HG03095 (cell line): ENCODE results near the gene CHMP1B.
A peak's percentile ranks its signal among the peaks of the same experiment; 100 is the strongest.
"Not testable (repeated sequence)": the region's sequence is repeated elsewhere in the genome, so short reads cannot be mapped to it uniquely, and the experiment has no call there.

ENCODE experiments used
- ATAC-seq: cut with Tn5 transposase; IDR thresholded peaks from one replicate; pipeline ENCODE4 v1.9.1; 2021; ENCODE audit warnings: moderate library complexity; ENCODE audit not compliant: unreplicated experiment

The CHMP1B gene

DNA sequence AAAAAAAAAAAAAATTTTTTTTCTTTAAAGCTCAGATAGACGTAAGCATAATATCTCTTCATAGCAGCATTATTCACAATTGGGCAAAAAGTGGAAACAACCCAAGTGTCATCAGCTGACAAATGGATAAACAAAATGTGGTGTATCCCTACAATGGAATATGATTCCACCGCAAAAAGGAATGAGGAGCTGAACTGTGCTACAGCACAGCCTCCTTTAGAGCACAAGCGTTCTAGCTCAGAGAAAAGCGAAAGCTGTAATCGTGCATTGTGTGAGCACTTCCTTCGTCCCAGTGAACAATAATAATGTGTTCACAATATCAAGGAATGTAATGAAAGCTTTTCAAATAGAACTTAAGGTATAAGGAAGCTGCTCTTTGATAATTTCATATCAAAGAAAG, 11.7 kb upstream of the CHMP1B start:
- no peak for ATAC-seq

DNA sequence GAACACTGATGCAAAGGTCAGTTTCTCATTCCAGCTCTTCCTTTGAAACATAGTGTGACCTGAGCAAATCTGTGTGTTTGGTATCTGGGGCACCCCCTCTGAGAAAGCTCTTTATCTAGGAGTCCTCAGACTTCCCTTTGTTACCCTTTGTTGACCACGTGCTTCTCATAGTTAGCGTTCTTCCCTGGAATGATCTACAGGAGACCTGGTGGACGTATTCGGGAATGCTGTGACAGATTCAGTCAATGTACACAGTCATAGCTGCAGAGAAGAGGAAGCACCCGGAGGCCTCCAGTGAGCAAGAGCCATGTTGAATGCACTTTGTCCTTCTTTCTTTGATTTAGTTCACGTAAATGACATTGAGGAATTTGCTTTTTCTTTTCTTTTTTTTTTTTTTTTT, 10.7 kb upstream of the CHMP1B start:
- ATAC-seq: no peak

DNA sequence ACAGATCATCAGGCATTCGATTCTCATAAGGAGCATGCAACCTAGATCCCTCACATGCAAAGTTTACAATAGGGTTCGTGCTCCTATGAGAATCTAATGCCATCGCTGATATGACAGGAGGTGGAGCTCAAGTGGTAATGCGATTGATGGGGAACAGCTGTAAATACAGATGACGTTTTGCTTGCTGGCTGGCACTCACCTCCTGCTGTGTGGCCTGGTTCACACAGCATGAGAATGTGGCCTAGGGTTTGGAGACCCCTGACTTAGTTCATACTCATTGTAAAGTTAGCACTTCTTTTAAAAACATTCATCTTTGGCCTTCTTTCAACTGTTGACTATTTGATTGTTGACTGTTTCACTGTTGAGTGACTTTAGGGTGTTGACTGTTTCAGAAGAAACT, 8.7 kb upstream of the CHMP1B start:
- ATAC-seq: no peak

DNA sequence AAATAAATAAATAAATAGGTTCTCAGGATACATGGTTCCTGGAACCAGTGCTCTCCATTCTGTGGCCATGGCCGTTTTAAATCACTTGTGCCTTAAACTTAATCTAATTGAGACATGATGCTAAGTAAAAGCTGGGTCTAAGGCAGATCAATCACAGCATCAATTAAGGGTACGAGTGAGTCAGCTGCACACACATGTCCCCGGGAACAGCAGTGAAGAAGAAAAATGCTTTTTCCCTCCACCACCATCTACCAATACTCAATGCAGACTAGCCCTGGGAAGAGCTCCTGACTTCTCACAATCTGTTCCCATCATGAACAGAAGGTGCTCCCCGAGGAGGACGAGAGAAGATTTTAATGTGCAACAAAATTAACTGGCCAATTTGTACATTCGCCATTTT, 6.8 kb upstream of the CHMP1B start:
- ATAC-seq: no peak

DNA sequence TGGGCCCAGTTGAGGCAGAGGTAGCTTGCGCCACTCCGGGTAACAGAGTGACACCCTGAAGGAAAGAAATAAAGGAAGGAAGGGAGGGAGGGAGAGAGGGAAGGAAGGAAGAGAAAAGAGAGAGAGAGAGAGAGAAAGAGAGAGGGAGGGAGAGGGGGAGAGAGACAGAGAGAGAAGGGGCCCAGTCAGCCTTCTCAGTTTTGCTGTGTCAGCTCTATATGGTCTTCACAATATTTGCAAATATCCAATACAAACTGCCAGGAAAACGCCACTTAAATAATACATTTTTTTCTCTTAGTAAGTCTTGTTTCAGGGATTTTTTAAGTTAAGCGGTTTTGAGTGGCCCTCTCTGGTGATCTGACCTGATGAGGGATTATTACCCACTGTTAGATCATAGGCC, 5.6 kb upstream of the CHMP1B start:
- no peak for ATAC-seq

DNA sequence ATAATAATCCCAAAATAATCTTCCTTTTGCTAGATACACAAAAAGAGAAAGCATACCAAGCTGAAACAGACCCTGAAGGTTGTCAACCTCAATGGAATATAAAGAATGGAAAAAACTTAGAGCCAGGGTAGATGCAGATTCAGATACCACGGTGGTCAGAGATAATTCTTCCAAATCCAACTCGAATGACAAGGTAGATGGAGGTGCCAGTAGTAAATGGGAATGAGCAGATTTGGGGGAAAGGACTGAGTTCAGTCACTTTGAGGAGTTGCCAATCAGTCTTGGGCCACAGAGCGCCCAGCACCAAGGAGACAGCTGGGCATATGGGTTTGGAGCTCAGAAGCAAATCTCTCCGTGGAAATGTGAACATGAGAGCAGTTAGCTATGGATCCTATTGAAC, 3.4 kb upstream of the CHMP1B start:
- no peak for ATAC-seq

DNA sequence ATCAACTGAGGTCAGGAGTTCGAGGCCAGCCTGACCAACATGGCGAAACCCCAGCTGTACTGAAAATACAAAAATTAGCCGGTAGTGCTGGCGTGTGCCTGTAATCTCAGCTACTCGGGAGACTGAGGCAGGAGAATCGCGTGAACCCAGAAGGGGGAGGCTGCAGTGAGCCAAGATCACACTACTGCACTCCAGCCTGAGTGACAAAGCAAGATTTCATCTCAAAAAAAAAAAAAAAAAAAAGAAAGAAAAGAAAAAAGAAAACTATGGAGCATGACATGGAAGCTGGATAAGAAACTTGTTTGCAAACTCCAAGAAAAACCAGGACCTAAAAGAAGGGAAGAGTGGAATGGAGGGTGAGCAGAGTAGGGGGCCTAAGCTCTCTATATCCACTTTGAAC, 1.9 kb upstream of the CHMP1B start:
- ATAC-seq: no peak

DNA sequence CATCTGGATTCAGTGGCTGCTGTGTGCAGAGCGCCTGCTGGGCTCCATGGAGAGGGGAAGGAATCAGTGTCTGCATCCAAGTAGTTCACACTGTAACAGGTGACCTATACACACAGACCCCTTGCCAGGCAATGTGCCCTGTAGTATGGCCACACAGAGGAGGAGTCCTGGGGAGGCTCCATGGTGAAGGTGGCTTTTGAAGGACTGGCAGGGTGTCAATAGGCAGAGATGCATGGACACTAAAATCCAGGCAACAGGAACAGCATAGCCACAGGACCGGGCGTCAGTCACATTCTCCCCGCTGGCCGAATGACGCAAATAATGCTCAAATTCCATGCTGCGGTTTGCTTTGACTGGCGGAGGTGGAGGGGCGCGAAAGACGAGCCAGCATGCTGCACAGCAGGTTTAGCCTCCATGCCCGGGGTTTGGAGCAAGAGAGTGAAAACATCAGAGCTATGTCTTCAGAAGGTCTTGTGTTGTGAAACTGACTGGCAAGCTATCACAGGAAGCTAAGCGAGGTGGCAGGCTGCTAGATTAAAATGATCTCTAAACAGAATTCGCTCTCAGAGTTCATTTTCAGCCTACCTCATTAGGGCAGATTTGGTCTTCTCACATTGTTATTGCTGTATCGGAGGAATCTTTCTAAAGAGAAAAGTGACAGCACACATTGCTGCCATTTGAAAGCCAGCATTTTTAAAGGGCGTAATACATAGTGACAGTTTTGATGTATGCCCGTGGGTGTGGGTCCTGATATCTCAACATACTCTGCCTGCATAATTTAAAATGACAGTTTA, 1.2 kb upstream of the CHMP1B start:
- ATAC-seq: no peak

DNA sequence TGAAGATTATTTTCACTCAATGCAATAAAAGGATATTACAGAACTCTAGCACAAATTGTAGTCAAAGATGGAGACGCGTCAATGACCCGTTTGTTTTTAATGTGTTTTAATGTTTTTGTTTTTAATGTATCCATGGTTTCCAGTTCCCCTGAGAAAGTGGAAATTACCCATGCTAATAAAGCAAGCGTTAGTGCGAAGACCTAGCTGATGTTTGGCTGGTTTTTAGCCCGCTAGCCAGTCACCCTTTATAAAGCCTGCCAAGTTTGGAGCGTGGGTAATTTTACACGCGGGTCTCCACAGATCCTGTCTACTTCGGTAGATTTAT, 430 bp upstream of the CHMP1B start:
- ATAC-seq: peak; percentile 23

DNA sequence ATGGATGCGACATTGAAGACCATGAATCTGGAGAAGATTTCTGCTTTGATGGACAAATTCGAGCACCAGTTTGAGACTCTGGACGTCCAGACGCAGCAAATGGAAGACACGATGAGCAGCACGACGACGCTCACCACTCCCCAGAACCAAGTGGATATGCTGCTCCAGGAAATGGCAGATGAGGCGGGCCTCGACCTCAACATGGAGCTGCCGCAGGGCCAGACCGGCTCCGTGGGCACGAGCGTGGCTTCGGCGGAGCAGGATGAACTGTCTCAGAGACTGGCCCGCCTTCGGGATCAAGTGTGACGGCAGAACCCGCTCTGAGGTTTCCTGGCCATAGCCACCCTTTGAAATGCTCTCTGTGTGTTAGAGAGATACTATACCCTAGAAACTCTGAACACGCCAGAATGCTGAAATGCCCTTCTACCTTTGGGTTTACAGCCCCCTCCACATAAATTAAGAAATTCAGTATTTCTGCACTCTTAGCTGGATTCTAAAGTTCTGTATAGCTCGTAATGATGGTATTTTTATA, 659 bp downstream of the CHMP1B start:
- ATAC-seq: no peak

DNA sequence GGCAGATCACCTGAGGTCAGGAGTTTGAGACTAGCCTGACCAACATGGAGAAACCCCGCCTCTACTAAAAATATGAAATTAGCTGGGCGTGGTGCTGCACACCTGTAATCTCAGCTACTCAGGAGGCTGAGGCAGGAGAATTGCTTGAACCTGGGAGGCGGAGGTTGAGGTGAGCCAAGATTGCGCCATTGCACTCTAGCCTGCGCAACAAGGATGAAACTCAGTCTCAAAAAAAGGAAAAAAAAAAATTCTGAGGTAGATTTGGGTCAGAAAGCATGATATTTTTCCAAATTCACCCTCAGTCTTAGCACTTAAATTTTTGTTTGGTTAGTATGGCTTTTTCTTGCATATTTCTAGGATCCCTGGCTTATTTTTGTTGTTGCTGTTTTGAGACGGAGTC, 3.3 kb downstream of the CHMP1B start:
- ATAC-seq: not testable (repeated sequence)

DNA sequence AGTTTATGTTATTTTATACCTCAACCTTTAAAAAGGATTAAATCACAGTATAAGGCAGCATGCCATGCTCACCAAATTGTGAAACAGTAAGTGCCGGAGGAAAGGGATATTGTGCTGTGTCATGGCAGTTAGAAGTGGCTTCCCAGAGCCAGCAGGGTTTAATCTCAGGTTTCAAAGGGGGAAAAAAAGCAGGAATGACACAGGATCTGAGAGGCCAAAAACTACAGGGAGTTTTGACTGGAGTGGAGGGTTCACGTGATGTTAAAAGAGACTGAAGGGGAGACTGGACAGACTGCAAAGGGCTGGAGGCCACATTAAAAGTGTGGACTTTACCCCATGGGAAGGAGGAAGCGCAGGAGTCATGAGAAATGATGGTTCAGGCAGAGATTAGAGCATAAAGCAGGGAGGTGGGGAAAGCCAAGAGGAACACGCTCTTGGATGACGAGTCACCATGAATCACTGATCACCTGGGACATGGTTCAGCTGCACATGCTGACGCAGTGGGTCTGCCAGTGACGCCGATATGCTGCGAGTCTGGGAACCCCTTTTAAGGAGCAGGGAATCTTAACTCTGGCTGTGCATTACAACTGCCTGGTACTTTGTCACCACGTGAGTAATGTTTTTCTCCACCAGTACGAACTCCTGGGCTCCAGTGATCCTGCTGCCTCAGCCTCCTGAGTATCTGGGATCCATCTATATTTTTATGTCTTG, 6.1 kb downstream of the CHMP1B start:
- no peak for ATAC-seq

DNA sequence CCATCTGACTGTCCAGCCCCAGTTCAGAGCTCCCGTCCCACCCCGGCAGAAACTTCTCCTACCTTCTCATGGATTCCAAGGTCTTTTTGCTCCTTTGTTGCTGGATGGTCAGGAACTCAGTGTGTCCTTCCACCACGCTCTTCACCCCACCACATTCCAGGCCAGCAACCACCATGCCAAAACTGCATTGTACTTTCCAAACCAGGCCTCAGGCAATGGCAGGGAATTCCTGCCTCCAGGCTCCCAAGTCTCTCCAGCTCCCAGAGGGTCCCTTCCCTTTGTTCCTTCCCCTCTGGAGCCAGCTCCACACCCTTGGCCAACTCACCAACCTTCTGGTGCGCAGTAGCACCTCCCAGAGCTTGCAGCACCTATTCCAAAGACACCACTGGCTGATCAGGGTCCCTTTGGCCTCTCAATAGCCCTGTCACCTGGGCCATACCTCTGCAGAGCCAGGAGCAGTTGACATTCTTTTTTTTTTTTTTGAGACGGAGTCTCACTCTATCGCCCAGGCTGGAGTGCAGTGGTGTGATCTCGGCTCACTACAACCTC, 8.1 kb downstream of the CHMP1B start:
- no peak for ATAC-seq

DNA sequence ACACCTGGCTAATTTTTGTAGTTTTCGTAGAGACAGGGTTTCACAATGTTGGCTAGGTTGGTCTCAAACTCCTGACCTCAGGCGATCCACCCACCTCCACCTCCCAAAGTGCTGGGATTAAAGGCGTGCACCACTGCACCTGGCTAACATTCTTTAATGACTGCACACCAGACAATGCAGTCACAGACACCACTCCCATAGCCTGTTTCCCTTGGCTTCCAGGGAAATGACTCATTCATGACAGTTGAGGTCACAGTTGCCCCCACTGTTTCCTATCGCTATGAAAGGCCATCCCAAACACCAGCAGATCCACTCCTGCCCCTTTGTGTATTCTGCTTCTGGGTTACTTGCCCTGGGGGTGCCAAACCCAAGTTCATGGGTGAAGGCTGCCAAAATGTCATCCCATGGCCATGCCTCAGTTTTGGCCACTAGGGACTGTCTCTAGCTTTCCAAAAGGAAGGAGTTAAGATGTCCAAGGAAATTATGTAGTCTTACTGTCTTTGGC, 8.7 kb downstream of the CHMP1B start:
- ATAC-seq: no peak

DNA sequence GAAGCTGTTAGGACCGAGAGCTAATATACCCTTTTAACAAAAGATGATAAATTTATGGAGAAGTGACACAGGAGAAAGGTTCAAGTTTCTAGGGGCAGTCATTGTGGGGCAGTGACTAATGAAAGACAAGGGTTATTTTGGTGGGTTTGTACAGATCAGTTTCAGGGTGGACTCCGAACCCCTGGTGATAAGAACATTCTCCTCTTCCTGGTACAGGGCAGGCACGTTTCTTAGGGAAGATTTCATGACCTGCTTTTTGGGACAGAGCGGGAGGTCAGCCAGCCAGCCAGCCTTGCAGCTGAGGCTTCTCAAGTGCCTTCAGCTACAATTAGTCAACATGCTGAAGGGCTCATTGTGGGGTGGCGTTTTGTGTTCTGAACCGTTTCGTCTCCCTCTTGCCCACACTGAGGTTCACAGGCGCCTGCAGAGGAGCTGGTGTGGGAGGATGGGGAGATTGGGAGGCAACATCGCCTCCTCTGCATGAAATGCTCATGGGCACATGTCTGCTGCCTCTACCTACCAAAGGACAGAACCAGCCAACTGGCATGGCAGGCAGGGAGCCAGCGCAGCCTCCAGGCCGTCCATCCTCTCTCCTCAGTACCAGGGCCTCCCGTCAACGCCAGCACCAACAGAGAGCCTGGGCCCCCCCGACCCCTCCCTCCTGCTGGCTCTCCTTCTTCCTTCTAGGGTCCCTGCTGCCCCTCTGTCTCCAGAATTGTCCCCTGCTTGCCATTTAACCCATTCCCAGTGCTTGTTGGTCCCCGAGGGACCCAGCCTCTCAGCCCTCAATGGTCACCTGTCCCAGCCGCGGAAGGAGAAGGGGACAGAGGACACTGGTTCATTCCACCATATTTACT, 9.6 kb downstream of the CHMP1B start:
- ATAC-seq: no peak

DNA sequence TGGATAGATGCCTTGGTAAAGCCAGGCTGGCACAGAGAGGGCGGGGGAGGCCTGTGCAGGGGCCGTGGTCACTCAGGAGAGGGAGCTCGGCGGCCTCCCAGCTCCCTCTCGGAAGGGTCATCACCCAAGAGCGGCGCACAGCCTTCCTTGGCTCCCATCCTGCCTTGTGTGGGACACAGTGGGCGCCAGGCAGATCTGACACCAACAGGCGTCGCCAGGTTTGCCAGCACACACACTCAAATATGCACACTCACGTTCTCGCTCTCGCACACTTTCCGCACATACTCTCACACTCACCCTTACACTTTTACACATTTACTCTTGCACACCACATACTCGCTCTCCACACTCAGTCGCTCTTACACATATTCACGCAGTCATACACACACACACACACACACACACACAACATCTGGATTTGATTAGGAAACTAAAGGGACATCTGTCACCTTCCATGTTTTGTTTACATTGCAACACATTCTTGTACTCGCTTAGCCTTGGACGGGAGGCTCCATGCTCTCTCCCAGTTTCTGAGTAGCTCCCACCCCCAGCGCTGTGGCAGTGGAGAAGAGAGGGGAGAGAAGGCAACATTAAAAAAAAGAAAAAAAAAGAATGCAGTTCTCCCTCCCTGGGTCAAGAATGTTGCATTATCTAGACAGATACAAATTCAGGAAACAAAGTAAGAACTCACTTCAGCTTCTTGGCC, 10.5 kb downstream of the CHMP1B start:
- no peak for ATAC-seq

DNA sequence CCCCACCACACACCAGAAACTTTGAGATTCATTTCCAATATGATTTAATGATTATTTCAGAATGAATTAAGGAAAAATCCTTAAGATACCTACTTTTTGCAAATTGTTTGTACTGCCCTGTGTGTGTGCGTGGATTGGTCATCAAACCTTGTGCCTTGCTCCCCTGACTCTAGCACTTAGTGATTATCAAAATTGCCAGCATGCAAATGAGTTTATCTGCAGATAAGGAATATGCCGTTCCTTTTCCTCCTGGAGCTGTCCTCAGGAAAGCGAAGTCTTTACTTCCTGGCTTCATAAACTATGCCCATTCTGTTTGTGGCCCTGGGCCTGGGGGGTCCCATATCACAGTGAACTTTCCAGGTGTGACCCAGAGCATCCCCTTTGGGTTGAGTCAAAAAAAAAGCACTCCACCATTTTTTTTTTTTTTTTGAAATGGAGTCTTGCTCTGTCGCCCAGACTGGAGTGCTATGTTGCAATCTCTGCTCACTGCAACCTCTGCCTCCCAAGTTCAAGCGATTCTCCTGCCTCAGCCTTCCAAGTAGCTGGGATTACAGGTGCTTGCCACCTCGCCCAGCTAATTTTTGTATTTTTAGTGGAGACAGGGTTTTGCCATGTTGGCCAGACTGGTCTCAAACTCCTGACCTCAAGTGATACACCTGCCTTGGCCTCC, 11.4 kb downstream of the CHMP1B start:
- ATAC-seq: no peak

DNA sequence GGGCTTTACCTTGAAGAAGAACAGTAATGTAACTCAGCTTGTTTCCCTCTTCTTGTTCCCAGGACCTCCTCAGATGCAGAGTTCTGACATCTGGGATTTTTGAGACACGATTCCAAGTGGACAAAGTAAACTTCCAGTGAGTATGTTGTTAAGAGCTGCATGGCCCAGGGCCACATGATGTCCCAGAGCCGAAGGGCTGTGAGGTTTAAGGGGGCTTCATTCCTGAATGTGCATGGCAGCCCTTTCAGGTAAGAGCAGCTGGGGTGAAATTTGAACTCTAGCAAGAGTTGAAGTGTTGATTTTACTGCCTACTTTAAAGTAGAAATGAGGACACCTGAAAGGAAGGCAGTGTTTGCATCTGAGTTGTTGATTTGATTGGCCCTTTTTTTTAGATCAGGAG, 13.3 kb downstream of the CHMP1B start:
- ATAC-seq: no peak

DNA sequence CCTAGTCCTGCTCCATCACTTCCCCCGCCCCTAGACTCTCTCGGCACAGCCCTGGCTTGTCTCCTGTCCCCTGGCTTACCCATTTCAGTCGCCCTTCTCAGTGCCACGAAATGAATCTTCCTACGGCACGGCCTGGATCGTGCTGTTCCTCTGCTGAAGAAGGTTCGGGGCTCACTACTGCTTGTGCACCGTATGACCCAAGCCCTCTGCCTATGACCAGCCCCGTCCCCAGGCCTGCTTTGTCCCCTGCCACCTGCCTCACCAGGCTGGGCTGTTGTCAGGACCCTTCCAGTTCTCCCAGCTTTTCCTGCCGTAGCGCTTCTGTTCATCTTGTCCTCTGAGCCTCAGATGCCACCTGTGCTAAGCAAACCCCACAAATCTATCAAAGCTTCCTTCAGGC, 13.9 kb downstream of the CHMP1B start:
- no peak for ATAC-seq

DNA sequence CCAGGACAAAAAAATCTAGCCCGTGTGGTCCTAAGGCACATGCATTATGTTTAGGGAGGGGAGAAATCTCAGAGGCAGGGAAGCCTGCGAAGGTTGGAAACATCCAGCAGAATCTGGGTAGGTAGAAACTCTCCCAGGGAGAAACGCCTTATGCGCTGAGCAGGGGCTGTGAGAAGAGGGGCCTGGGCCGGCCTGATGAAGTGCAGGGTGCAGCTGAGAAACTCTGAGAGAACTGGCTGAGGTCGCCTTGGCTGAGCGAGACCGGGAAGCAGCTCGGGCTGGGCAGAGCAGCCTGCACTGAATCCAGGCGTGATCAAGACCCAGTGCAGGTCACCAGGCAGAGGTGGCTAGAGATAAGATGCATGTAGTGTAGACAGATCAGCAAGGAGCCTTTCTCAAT, 15.1 kb downstream of the CHMP1B start:
- no peak for ATAC-seq
